NCI-H774 (cell line): ENCODE results near the gene MYO6.
"Not testable (repeated sequence)": the region's sequence is repeated elsewhere in the genome, so short reads cannot be mapped to it uniquely, and the experiment has no call there.

Source experiments
- DNase-seq: peaks from one replicate; lab custom pipeline; 2025; lab: John Stamatoyannopoulos, UW

MYO6 gene

GRCh38 chr6:75892384-75892783 lies 143.3 kb downstream of the MYO6 start:
- no peak for DNase-seq

DNA sequence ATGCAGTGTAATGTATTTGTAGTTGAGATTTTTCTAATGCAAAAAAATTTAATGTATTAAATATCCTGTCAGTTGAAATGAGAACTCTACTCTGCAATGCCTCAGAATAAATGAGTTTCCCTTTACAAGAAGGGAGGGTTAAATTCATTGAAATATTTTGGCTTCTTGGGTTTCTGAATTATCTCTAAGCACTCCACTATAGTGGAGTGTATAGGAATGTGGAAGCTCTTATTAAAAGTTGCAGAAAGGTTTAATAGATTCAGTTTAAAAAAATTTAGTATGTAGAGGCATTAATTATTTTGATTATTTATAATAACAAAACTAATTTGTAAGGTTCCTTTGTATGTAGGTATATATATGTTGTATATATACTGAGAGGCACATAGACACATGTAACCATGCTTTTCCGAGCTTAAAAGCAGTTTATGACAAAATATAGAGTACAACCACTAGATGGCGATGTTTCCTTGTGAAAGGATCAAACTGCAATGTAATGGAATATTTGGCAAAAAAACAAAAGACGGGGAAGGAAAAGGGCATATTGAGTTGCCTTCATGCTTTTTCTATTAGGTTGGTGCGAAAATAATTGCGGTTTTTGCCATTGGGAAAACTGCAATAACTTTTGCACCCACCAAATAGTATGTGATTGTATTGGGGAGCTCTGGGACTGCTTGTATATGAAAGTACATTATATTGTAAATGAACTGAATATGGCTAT lies 144.2 kb downstream of the MYO6 start:
- peak; percentile 81 for DNase-seq

- no peak for DNase-seq
Observed at GRCh38 chr6:75893776-75894152, 144.7 kb downstream of the MYO6 start.

GRCh38 chr6:75896526-75896925 lies 147.5 kb downstream of the MYO6 start:
- DNase-seq: no peak

DNA sequence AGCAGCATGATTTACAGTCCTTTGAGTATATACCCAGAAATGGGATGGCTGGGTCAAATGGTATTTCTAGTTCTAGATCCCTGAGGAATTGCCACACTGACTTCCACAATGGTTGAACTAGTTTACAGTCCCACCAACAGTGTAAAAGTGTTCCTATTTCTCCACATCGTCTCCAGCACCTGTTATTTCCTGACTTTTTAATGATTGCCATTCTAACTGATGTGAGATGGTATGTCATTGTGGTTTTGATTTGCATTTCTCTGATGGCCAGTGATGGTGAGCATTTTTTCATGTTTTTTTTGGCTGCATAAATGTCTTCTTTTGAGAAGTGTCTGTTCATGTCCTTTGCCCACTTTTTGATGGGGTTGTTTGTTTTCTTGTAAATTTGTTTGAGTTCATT lies 151.2 kb downstream of the MYO6 start:
- not testable (repeated sequence) for DNase-seq

DNA sequence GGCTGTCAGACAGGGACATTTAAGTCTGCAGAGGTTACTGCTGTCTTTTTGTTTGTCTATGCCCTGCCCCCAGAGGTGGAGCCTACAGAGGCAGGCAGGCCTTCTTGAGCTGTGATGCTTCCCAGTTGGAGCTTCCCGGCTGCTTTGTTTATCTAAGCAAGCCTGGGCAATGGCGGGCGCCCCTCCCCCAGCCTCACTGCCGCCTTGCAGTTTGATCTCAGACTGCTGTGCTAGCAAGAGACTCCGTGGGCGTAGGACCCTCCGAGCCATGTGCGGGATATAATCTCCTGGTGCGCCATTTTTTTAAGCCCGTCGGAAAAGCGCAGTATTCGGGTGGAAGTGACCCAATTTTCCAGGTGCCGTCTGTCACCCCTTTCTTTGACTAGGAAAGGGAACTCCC lies 156.1 kb downstream of the MYO6 start:
- DNase-seq: not testable (repeated sequence)

DNA sequence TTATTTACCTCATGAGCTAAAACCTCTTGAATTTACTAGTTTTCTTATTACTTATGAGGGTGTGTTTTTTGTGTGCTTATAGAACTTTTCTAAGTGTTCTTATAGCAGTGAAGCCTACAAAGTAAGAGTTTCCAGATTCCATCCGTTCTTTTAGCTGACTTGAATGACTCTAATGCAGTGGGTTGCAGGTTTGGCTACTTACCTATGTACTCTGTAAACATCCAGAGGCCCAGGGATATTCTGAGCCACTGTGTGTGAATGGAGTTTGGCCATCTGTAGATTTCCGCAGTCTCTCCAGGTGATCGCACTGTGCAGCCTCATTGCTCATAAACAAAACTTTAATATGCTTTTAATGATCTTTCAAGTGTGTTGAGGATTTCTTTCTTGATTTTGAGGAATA lies 157.8 kb downstream of the MYO6 start:
- no peak for DNase-seq

DNA sequence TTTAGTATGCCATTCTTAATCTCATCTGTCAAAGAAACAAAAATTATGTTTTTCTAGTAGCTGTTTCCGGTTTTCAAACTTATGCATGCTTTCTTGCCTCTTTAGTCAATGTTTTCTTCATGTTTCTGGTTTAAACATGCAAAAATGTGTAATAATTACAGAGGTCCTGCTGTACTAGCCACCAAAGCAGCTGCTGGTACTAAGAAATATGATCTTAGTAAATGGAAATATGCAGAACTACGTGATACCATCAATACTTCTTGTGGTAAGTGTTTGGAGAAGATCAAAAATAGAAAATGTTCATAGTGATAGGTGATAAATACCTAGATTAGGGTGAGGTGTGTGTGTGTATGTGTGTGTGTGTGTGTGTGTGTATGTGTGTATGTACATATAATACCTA lies 158.4 kb downstream of the MYO6 start:
- no peak for DNase-seq

DNA sequence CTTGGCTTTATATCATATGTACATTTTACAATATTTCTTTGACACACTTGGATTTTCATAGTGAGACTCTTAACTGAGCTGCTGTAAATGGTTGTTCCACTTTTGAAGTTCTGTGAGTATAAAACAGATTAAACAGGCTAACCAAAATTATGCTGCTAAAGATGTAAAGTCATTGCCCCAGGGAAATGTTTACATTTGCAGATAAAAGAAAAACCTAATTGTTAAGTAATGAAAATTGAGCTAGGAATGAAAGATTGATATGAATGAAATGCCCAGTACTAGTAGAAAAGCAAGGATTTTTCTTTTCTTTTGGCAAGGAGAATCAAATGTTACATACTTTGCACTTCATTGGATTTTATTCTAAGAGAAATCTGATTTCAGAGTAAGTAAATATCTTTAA lies 164.0 kb downstream of the MYO6 start:
- DNase-seq: no peak

DNA sequence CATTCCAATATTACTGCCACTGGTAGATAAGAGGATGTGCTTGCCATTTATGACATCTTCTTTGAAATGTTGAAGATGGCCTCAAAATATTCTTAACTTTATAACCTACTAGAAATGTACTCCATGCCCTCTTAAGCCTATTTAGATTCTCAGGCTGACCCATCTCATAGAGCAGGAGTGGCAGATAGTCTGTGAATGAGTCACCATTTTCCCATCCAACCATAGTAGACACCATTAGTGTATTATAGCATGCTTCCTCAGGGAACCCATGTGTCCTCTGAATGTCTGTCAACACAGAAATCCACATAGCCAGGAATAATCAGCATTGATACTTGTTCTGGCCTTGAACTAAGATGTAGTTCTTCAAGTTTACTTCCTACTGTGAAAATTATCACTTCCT lies 173.2 kb downstream of the MYO6 start:
- DNase-seq: no peak

- DNase-seq: no peak
Observed at GRCh38 chr6:75926293-75927168, 177.5 kb downstream of the MYO6 start.

- DNase-seq: no peak
Observed at GRCh38 chr6:75931011-75931680, 182.1 kb downstream of the MYO6 start.

DNA sequence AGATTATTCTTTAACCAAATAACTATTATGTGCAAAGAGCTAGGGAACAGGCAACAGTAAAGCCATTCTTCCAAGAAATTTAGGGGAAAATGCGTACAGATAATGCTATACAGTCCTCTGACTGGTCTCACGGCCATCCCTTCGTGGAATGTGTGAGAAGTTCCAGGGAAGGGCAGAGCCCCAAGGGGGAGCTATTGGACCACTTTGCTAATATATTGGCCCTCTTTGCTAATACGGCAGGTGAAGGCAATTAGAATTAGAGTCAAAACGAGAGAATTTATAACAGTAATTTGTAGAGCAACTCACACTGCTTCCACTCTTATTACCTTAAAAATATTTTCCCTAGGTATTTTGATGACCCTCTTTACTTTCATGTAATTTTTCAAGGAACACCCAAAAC lies 183.0 kb downstream of the MYO6 start:
- no peak for DNase-seq

GRCh38 chr6:75933387-75933975 lies 184.4 kb downstream of the MYO6 start:
- DNase-seq: no peak

- DNase-seq: peak; percentile 71
Observed at GRCh38 chr6:75934643-75935472, 185.8 kb downstream of the MYO6 start.

GRCh38 chr6:75935473-75935793 lies 186.4 kb downstream of the MYO6 start:
- no peak for DNase-seq

- DNase-seq: no peak
Observed at GRCh38 chr6:75936682-75937081, 187.6 kb downstream of the MYO6 start.

DNA sequence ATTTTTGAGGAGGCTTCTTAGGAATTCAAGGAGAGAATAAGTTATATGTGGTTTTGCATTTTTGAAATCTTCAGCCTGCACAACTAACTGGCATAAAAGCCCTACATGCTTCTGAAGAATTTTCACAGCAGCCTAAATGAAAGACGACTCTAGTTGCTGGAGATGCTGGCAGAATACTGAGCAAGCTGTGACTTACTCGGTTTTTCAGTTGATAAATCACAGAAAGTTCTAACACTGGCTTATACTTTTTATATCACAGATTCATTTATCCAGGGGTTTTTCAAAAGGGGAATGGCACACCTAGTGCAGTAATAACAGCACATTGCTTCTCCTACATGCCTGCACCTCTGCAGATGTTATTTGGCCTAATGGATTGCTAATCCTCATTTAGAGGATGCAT lies 188.8 kb downstream of the MYO6 start:
- DNase-seq: no peak

DNA sequence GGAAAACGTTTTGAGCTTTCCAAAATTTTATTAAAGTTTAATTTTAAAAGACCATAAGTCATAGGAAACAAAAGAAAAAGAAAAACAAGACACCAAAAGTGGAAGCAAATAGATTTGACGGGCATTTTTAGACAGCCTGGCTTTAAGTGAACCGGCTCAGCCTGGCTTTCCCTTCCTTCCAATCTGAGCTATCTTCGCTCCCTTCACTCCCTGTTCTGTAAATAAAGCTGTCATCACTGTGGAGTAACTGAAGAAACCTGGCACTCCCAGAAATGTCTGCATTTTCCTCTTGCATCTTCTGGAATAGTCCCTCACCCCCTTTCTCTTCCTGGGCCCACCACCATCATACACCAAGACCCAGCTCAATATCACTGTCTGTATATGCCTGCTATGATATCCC lies 191.5 kb downstream of the MYO6 start:
- DNase-seq: no peak

DNA sequence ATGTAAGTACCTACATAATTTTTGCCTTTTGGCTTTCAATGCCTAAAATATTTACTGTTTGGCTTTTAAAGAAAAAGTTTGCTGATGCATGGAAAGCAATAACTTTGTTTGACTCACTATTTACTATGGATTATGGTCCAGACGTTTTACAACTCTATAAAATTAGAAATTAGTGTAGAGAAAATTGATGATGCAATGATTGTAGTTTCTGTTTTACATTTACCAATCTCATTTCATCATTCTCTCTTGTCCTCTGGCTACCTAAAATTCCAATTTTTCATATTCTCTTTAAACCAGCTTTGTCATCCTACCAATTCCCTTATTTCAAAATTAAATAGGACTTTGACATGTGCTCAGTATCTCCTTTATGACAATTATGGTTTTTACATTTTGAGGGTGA lies 192.5 kb downstream of the MYO6 start:
- no peak for DNase-seq

GRCh38 chr6:75943381-75943780 lies 194.3 kb downstream of the MYO6 start:
- DNase-seq: no peak
